SK-N-MC (cell line): Measurements from ENCODE around the gene CTDSP1.

Source experiments
- EZH2 ChIP-seq: fragments of 200-600 bp; sonication (generic); IDR thresholded peaks from one replicate; pipeline ENCODE4 v1.6.1; 2017; ENCODE audit warnings: antibody characterized with exemption
- FOXP2 ChIP-seq: optimal IDR thresholded peaks from 2 replicates; pipeline ENCODE3; 2011; ENCODE audit warnings: mild to moderate bottlenecking, moderate library complexity; ENCODE audit not compliant: insufficient read depth; ENCODE audit errors: extremely low read length, control extremely low read depth
- POLR2AphosphoS5 ChIP-seq: IDR thresholded peaks from 2 replicates; pipeline ENCODE4 v1.6.1; 2012; ENCODE audit warnings: mild to moderate bottlenecking, low read depth, low read length, borderline replicate concordance

DNA sequence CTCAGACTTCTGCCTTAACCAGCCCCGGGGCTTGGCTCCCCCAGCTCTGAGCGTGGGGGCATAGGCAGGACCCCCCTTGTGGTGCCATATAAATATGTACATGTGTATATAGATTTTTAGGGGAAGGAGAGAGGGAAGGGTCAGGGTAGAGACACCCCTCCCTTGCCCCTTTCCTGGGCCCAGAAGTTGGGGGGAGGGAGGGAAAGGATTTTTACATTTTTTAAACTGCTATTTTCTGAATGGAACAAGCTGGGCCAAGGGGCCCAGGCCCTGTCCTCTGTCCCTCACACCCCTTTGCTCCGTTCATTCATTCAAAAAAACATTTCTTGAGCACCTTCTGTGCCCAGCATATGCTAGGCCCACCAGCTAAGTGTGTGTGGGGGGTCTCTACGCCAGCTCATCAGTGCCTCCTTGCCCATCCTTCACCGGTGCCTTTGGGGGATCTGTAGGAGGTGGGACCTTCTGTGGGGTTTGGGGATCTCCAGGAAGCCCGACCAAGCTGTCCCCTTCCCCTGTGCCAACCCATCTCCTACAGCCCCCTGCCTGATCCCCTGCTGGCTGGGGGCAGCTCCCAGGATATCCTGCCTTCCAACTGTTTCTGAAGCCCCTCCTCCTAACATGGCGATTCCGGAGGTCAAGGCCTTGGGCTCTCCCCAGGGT is 5.5 kb downstream of the CTDSP1 start:
- TF ChIP-seq EZH2 (no peak), POLR2AphosphoS5 (no peak), FOXP2 (no peak)
